SK-N-SH (cell line): ENCODE results near the gene PPME1. TPM values are rescaled to one million over a fixed set of nuclear protein-coding genes. Genes with fewer than 3 reads are reported as not detected.

Experiments
- CTCF ChIA-PET: fragments of 300-600, 350-600 bp; formaldehyde crosslinking; extraction: SDS; loops from one replicate; lab custom pipeline; 2021; lab: Yijun Ruan, JAX
- POLR2A ChIA-PET: fragments of 350-600 bp; sonication (Branson Sonifier 250); formaldehyde crosslinking; extraction: SDS; loops from one replicate; lab custom pipeline; 2020; ENCODE audit warnings: antibody characterized with exemption, inconsistent platforms; lab: Yijun Ruan, JAX
- DNase-seq: peaks from one replicate; pipeline ENCODE4 v3.0.0; 2012
- H2AFZ ChIP-seq: fragments of 200-600 bp; sonication (generic); 2 replicates; pipeline ENCODE4 v1.8.1; 2016; ENCODE audit warnings: antibody characterized with exemption, mild to moderate bottlenecking, low read depth
- H3F3A ChIP-seq: fragments of 200-600 bp; sonication (generic); replicated peaks from 2 replicates; pipeline ENCODE3; 2016; ENCODE audit warnings: antibody characterized with exemption, mild to moderate bottlenecking; ENCODE audit not compliant: insufficient read depth
- H3K27ac ChIP-seq, 2 experiments: fragments of 200-500 bp in 1 of 2; fragments of 200-600 bp in 1 of 2; sonication (Bioruptor generic) in 1 of 2; sonication (generic), shearing (Covaris generic) in 1 of 2; 2 replicates each; pipeline versions ENCODE4 v1.5.1 to v1.6.1; 2014 to 2016; ENCODE audit warnings: low read depth in 2 of 2, inconsistent platforms in 1 of 2, low read length in 1 of 2, mild to moderate bottlenecking in 1 of 2, mixed read lengths in 1 of 2
- H3K27me3 ChIP-seq: fragments of 200-600 bp; sonication (generic), shearing (Covaris generic); 2 replicates; pipeline ENCODE4 v1.6.1; 2016; ENCODE audit warnings: mixed run types; ENCODE audit not compliant: insufficient read depth
- H3K36me3 ChIP-seq, 2 experiments: fragments of 200-500 bp in 1 of 2; fragments of 200-600 bp in 1 of 2; sonication (Bioruptor generic) in 1 of 2; sonication (generic) in 1 of 2; replicated peaks in 1 of 2; 2 replicates each; pipeline versions ENCODE3 to v1.5.1; 2014 to 2016; ENCODE audit warnings: low read length in 1 of 2, mild to moderate bottlenecking in 1 of 2; ENCODE audit not compliant: insufficient read depth in 2 of 2, control insufficient read depth in 1 of 2
- H3K4me1 ChIP-seq, 2 experiments: fragments of 200-500 bp in 1 of 2; fragments of 200-600 bp in 1 of 2; sonication (Bioruptor generic) in 1 of 2; sonication (generic), shearing (Covaris generic) in 1 of 2; 2 replicates each; pipeline versions ENCODE4 v1.5.1 to v1.6.1; 2014 to 2016; ENCODE audit warnings: low read depth in 1 of 2, low read length in 1 of 2, mixed run types in 1 of 2; ENCODE audit not compliant: insufficient read depth in 2 of 2, control insufficient read depth in 1 of 2
- H3K4me2 ChIP-seq: fragments of 200-600 bp; sonication (generic), shearing (Covaris generic); 2 replicates; pipeline ENCODE4 v1.6.1; 2017; ENCODE audit warnings: mixed run types
- H3K4me3 ChIP-seq, 2 experiments: fragments of 200-500 bp in 1 of 2; fragments of 200-600 bp in 1 of 2; sonication (Bioruptor generic) in 1 of 2; sonication (generic), shearing (Covaris generic) in 1 of 2; 2 replicates each; pipeline versions ENCODE4 v1.5.1 to v1.8.1; 2014 to 2016; ENCODE audit warnings: low read depth in 2 of 2, inconsistent platforms in 1 of 2, low read length in 1 of 2, mild to moderate bottlenecking in 1 of 2, mixed read lengths in 1 of 2, moderate library complexity in 1 of 2
- H3K79me2 ChIP-seq: fragments of 200-600 bp; sonication (generic); 2 replicates; pipeline ENCODE4 v1.8.1; 2017; ENCODE audit warnings: mild to moderate bottlenecking; ENCODE audit not compliant: insufficient read depth
- H3K9ac ChIP-seq: fragments of 200-600 bp; sonication (generic); 2 replicates; pipeline ENCODE4 v1.6.1; 2017; ENCODE audit warnings: mixed run types
- H3K9me2 ChIP-seq: fragments of 200-600 bp; sonication (generic); 2 replicates; pipeline ENCODE4 v1.6.1; 2017; ENCODE audit warnings: mixed run types
- H3K9me3 ChIP-seq: fragments of 200-600 bp; sonication (generic); 2 replicates; pipeline ENCODE4 v1.6.1; 2017; ENCODE audit warnings: mixed run types, mild to moderate bottlenecking, moderate library complexity
- H4K20me1 ChIP-seq: fragments of 200-600 bp; sonication (generic); 2 replicates; pipeline ENCODE4 v1.6.1; 2017; ENCODE audit warnings: mild to moderate bottlenecking, mixed run types; ENCODE audit not compliant: insufficient read depth
- CHD2 ChIP-seq: fragments of 150-350 bp; IDR thresholded peaks from 2 replicates; pipeline ENCODE4 v1.6.1; 2018; ENCODE audit warnings: low read length; ENCODE audit not compliant: partially characterized antibody
- ELF1 ChIP-seq: IDR thresholded peaks from 2 replicates; pipeline ENCODE4 v1.4.0; 2012
- EP300 ChIP-seq, 2 experiments: IDR thresholded peaks; 2 replicates each; pipeline versions ENCODE4 v1.4.0 to v1.6.1; 2012; ENCODE audit warnings: borderline replicate concordance in 1 of 2, low read depth in 1 of 2, low read length in 1 of 2
- FOSL2 ChIP-seq: IDR thresholded peaks from 2 replicates; pipeline ENCODE4 v1.4.0; 2012; ENCODE audit warnings: low read depth, mild to moderate bottlenecking, moderate library complexity, borderline replicate concordance
- FOXM1 ChIP-seq: IDR thresholded peaks from 2 replicates; pipeline ENCODE4 v1.4.0; 2012; ENCODE audit warnings: low read depth, mild to moderate bottlenecking
- JUND ChIP-seq: IDR thresholded peaks from 2 replicates; pipeline ENCODE4 v1.4.0; 2012
- MEF2A ChIP-seq: IDR thresholded peaks from 2 replicates; pipeline ENCODE4 v1.4.0; 2012; ENCODE audit warnings: low read depth, borderline replicate concordance
- MXI1 ChIP-seq: IDR thresholded peaks from 2 replicates; pipeline ENCODE4 v1.6.1; 2012; ENCODE audit warnings: mild to moderate bottlenecking, low read depth, low read length, improper control_type of control experiment
- NFIC ChIP-seq: IDR thresholded peaks from 2 replicates; pipeline ENCODE4 v1.4.0; 2012; ENCODE audit warnings: borderline replicate concordance
- REST ChIP-seq: IDR thresholded peaks from 2 replicates; pipeline ENCODE4 v1.6.1; 2012; ENCODE audit warnings: mild to moderate bottlenecking, low read depth, low read length, moderate library complexity
- RXRA ChIP-seq: IDR thresholded peaks from 2 replicates; pipeline ENCODE4 v1.4.0; 2012; ENCODE audit warnings: low read depth, mild to moderate bottlenecking, borderline replicate concordance
- SIN3A ChIP-seq: IDR thresholded peaks from 2 replicates; pipeline ENCODE4 v1.6.1; 2012; ENCODE audit warnings: low read depth, mild to moderate bottlenecking, low read length, moderate library complexity, borderline replicate concordance
- TAF1 ChIP-seq: IDR thresholded peaks from 2 replicates; pipeline ENCODE4 v1.6.1; 2012; ENCODE audit warnings: low read depth, mild to moderate bottlenecking, low read length, moderate library complexity, borderline replicate concordance
- TCF12 ChIP-seq: IDR thresholded peaks from 2 replicates; pipeline ENCODE4 v1.4.0; 2012
- WGBS: methylation state at CpG from one replicate; pipeline ENCODE4 v1.1.6; 2017; ENCODE audit warnings: low lambda C conversion rate; 5-methylcytosine and 5-hydroxymethylcytosine counted together
- polyA plus RNA-seq, 3 experiments: library from polyadenylated mRNA; depleted of rRNA; stranded (reverse); fragments of >200 nt; gene quantifications; 2 replicates each; pipeline ENCODE4 v1.2.3, GENCODE V29; 2012
- TF ChIP-seq, protein P1 (sequence below): fragments of 200-600 bp; sonication (generic); IDR thresholded peaks from 2 replicates; pipeline ENCODE4 v1.6.1; 2017; ENCODE audit warnings: antibody characterized with exemption, mild to moderate bottlenecking, moderate library complexity
- TF ChIP-seq, protein P2 (sequence below): IDR thresholded peaks from 2 replicates; pipeline ENCODE4 v1.4.0; 2012; ENCODE audit warnings: low read depth, borderline replicate concordance
- TF ChIP-seq, protein P3 (sequence below): fragments of 150-350 bp; IDR thresholded peaks from 2 replicates; pipeline ENCODE4 v1.6.1; 2016; ENCODE audit warnings: mild to moderate bottlenecking, low read depth, low read length
- TF ChIP-seq, protein P4 (sequence below): IDR thresholded peaks from 2 replicates; pipeline ENCODE4; 2012

Gene PPME1, protein sequence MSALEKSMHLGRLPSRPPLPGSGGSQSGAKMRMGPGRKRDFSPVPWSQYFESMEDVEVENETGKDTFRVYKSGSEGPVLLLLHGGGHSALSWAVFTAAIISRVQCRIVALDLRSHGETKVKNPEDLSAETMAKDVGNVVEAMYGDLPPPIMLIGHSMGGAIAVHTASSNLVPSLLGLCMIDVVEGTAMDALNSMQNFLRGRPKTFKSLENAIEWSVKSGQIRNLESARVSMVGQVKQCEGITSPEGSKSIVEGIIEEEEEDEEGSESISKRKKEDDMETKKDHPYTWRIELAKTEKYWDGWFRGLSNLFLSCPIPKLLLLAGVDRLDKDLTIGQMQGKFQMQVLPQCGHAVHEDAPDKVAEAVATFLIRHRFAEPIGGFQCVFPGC
- polyA plus RNA-seq (2012; rRNA removed), result 107 and 109 TPM in 2 replicates
- 63.2 and 79.8 TPM in 2 replicates for polyA plus RNA-seq (2012; cell fraction: cytosol; rRNA removed)
- polyA plus RNA-seq (2012; cell fraction: nucleus; rRNA removed), result 91.8 and 122 TPM in 2 replicates

DNA sequence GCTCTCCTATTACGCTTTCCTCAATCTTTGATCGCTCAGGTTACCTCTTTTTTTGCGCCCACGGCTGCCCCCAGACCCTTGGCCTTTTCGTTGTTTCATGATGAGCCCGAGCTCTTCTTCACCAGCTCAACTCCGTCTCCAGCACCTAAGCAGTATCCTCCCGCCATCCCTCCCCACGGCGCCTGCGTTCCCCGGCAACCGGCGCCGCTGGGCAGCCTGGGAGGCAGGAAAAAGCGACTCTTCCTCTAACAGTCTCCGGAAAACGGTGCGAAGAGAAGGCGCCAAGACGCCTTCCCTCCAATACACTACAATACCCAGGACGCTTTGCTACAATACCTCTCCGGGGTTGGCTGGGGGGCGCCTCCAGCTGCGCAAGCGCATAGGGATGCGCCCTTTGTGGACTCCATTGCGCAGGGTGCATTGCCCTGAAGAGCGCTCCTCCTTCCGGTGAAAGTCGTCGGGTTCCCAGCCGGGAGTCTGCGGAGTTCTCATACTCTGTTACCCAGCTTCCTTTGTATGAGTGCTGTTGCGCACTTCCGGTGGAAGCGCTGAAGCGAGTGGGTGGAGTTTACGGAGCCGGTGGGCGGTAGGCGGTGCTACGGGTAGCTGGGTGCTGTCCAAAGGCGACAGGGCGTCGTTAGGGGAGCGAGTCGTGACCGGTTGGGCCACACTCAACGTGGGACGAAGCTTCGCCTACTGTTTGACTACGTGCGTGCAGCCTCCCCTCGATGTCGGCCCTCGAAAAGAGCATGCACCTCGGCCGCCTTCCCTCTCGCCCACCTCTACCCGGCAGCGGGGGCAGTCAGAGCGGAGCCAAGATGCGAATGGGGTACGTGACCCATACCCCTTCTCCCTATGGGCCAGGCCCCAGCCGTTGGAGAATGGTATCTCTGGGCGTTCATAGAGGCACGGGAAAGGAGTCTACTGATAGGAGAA, at the start of gene PPME1, which contains the start of gene C2CD3:
PPME1 (plus strand) TSS at position 596 of the 936 bp plus-strand sequence; CDS start at position 729, 133 bp downstream.
C2CD3 (minus strand) TSS at position 309 of the 936 bp plus-strand sequence; CDS start at position 99, 210 bp downstream.
- H3K79me2 ChIP-seq, result peaks cover 84% of the 10 kb centered on the region
- TF ChIP-seq CHD2, result peak; percentile 38
- TF ChIP-seq RXRA, result no peak
- TF ChIP-seq FOSL2, result no peak
- TF ChIP-seq TAF1, result peak; percentile 66
- no peak for TF ChIP-seq FOXM1
- no peak for TF ChIP-seq SIN3A
- TF ChIP-seq NFIC, result peak; percentile 16; the same call in 1 of the 2 replicates
- peak; percentile 81 for TF ChIP-seq ELF1
- TF ChIP-seq, protein P1, sequence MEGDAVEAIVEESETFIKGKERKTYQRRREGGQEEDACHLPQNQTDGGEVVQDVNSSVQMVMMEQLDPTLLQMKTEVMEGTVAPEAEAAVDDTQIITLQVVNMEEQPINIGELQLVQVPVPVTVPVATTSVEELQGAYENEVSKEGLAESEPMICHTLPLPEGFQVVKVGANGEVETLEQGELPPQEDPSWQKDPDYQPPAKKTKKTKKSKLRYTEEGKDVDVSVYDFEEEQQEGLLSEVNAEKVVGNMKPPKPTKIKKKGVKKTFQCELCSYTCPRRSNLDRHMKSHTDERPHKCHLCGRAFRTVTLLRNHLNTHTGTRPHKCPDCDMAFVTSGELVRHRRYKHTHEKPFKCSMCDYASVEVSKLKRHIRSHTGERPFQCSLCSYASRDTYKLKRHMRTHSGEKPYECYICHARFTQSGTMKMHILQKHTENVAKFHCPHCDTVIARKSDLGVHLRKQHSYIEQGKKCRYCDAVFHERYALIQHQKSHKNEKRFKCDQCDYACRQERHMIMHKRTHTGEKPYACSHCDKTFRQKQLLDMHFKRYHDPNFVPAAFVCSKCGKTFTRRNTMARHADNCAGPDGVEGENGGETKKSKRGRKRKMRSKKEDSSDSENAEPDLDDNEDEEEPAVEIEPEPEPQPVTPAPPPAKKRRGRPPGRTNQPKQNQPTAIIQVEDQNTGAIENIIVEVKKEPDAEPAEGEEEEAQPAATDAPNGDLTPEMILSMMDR, result peak; percentile 39
- no peak for TF ChIP-seq MEF2A
- TF ChIP-seq MXI1, result peak; percentile 87
- peak in 1 of 2 experiments; percentile 43; a peak in 1 of 4 replicates for TF ChIP-seq EP300 (IDR thresholded peaks at IDR 0.05; ENCODE audit: borderline replicate concordance in 1 of 2, low read depth in 1 of 2, low read length in 1 of 2)
- TF ChIP-seq, protein P2, sequence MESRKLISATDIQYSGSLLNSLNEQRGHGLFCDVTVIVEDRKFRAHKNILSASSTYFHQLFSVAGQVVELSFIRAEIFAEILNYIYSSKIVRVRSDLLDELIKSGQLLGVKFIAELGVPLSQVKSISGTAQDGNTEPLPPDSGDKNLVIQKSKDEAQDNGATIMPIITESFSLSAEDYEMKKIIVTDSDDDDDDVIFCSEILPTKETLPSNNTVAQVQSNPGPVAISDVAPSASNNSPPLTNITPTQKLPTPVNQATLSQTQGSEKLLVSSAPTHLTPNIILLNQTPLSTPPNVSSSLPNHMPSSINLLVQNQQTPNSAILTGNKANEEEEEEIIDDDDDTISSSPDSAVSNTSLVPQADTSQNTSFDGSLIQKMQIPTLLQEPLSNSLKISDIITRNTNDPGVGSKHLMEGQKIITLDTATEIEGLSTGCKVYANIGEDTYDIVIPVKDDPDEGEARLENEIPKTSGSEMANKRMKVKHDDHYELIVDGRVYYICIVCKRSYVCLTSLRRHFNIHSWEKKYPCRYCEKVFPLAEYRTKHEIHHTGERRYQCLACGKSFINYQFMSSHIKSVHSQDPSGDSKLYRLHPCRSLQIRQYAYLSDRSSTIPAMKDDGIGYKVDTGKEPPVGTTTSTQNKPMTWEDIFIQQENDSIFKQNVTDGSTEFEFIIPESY, result no peak
- TF ChIP-seq, protein P3, sequence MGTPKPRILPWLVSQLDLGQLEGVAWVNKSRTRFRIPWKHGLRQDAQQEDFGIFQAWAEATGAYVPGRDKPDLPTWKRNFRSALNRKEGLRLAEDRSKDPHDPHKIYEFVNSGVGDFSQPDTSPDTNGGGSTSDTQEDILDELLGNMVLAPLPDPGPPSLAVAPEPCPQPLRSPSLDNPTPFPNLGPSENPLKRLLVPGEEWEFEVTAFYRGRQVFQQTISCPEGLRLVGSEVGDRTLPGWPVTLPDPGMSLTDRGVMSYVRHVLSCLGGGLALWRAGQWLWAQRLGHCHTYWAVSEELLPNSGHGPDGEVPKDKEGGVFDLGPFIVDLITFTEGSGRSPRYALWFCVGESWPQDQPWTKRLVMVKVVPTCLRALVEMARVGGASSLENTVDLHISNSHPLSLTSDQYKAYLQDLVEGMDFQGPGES, result no peak
- TF ChIP-seq TCF12, result no peak
- no peak for TF ChIP-seq JUND
- peak; percentile 84 for TF ChIP-seq REST
- TF ChIP-seq, protein P4, sequence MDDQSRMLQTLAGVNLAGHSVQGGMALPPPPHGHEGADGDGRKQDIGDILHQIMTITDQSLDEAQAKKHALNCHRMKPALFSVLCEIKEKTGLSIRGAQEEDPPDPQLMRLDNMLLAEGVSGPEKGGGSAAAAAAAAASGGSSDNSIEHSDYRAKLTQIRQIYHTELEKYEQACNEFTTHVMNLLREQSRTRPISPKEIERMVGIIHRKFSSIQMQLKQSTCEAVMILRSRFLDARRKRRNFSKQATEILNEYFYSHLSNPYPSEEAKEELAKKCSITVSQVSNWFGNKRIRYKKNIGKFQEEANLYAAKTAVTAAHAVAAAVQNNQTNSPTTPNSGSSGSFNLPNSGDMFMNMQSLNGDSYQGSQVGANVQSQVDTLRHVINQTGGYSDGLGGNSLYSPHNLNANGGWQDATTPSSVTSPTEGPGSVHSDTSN, result no peak

More for the DNA sequence above, at the start of gene PPME1, which contains the start of gene C2CD3:
- POLR2A ChIA-PET, result interaction anchor here (0.7 to 1.5 kb wide), 5 partner anchors 35 to 276 kb away, joined by 3 to 4 read pairs (median 3); partner anchors contain the start of gene UCP2
- Histone ChIP-seq H3K9me3 (no peaks in the 10 kb centered on the region), H3K4me1 (peaks cover 12 to 18% of the 10 kb centered on the region in 2 experiments; a peak in 3 of 4 replicates), H3K36me3 (peaks cover 21 to 34% of the 10 kb centered on the region in 2 experiments), H3K9me2 (no peaks in the 10 kb centered on the region), H4K20me1 (no peaks in the 10 kb centered on the region), H2AFZ (peak within 1 kb of the TSS; percentile 94), H3K9ac (peak within 1 kb of the TSS; percentile 92), H3K4me2 (peak within 1 kb of the TSS; percentile 93), H3K27me3 (no peaks in the 10 kb centered on the region), H3K27ac (peak within 1 kb of the TSS; percentile 86 to 92), H3F3A (peaks cover 11% of the 10 kb centered on the region), H3K4me3 (peak within 1 kb of the TSS; percentile 90 to 95)
- DNase-seq, result peak; percentile 92
- WGBS, result under 1% methylated on average over 52 of the region's 68 CpGs
- CTCF ChIA-PET, result interaction anchor here (1.2 to 1.5 kb wide), 2 partner anchors 13 to 206 kb away, joined by 3 to 4 read pairs; no protein-coding TSS in a partner anchor
